Thoracic aorta (tissue), 2 donors: ENCODE measurements around the gene GTF3C2. TPM values are rescaled to one million over a fixed set of nuclear protein-coding genes. Genes with fewer than 3 reads are reported as not detected.

Source experiments
- ATAC-seq: fragments of 150-250 bp; one replicate; pipeline ENCODE4 v1.8.0; 2017; ENCODE audit warnings: low read depth; ENCODE audit not compliant: insufficient number of reproducible peaks, low FRiP score
- DNase-seq: peaks from one replicate; pipeline ENCODE4 v3.0.0-alpha.2; 2020; ENCODE audit warnings: low spot score
- H3K27ac ChIP-seq, 2 donors: fragments of 200-600 bp; sonication (generic); 1 replicate in 1 of 2; 2 replicates in 1 of 2; pipeline ENCODE4 v1.5.1; 2016; ENCODE audit warnings: mild to moderate bottlenecking in 2 of 2, moderate library complexity in 2 of 2
- H3K27me3 ChIP-seq: fragments of 200-600 bp; sonication (generic); replicated peaks from 2 replicates; pipeline ENCODE4 v1.6.0; 2016; ENCODE audit warnings: mild to moderate bottlenecking; ENCODE audit not compliant: insufficient read depth
- H3K36me3 ChIP-seq: fragments of 200-600 bp; sonication (generic); one replicate; pipeline ENCODE4 v1.5.1; 2016
- H3K4me1 ChIP-seq, 2 donors: fragments of 200-600 bp; sonication (generic); 1 replicate in 1 of 2; 2 replicates in 1 of 2; pipeline versions ENCODE4 v1.5.1 to v1.6.0; 2016; ENCODE audit warnings: low read depth in 2 of 2, mild to moderate bottlenecking in 1 of 2; ENCODE audit not compliant: control insufficient read depth in 1 of 2
- H3K4me3 ChIP-seq: fragments of 200-600 bp; sonication (generic); 2 replicates; pipeline ENCODE4 v1.5.1; 2016; ENCODE audit warnings: mild to moderate bottlenecking
- H3K9me3 ChIP-seq: fragments of 200-600 bp; sonication (generic); 2 replicates; pipeline ENCODE4 v1.5.1; 2016
- CTCF ChIP-seq: fragments of 200-600 bp; sonication (generic); IDR thresholded peaks from one replicate; pipeline ENCODE4 v1.5.1; 2019; ENCODE audit warnings: antibody characterized with exemption
- total RNA-seq, 2 donors: library from RNA; depleted of rRNA; stranded (reverse); fragments of >200 nt; gene quantifications; one replicate each; pipeline versions ENCODE4 v1.1.0 to v1.2.3, GENCODE V29; 2016

GTF3C2 gene
- total RNA-seq, 2 donors from 2014 or later = 56.6 to 58.8 TPM

DNA sequence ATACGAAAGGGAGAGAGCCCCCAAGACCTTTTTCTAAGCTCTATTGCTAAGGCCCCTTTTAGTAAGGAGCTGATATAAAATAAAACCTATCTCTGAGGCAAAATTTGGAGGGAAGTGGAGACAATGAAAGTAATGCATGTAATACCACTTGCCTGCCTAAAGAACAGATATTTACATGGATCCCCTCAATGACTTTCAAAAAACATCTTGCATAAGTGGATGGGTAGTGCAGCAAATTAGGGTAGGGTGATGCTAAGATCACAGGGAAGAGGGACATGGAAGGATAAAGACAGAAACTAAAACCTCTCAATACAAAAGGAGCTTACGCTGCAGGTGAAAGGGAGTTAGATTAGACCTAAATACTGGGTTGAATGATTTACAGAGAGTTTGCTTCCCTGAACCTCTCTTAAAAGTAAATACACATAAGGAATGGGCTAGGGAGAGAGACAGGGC is 22.8 kb upstream of the GTF3C2 start:
- Histone ChIP-seq H3K27me3 (no peaks in the 10 kb centered on the region), H3K27ac (peak overlapping the region; percentile 77 to 90), H3K4me3 (peak overlapping the region; percentile 72), H3K9me3 (no peaks in the 10 kb centered on the region), H3K4me1 (peaks cover 11 to 15% of the 10 kb centered on the region in 2 donors), H3K36me3 (peaks cover 48% of the 10 kb centered on the region)
- DNase-seq (no peak), ATAC-seq (no peak)
- TF ChIP-seq CTCF = no peak

GRCh38 chr2:27378809-27379290 is 22.3 kb upstream of the GTF3C2 start:
- ATAC-seq = no peak
- no peaks in the 10 kb centered on the region for H3K9me3 ChIP-seq
- H3K36me3 ChIP-seq = peaks cover 48% of the 10 kb centered on the region
- no peaks in the 10 kb centered on the region for H3K27me3 ChIP-seq
- DNase-seq = no peak
- no peak overlapping the region for H3K27ac ChIP-seq
- H3K4me1 ChIP-seq = peaks cover 11 to 15% of the 10 kb centered on the region in 2 donors
- no peak for TF ChIP-seq CTCF
- H3K4me3 ChIP-seq = no peak overlapping the region

GRCh38 chr2:27378096-27378808 is 21.7 kb upstream of the GTF3C2 start:
- DNase-seq (no peak), ATAC-seq (no peak)
- Histone ChIP-seq H3K27ac (no peak overlapping the region), H3K36me3 (peaks cover 48% of the 10 kb centered on the region), H3K4me3 (no peak overlapping the region), H3K4me1 (peaks cover 11 to 15% of the 10 kb centered on the region in 2 donors), H3K27me3 (no peaks in the 10 kb centered on the region), H3K9me3 (no peaks in the 10 kb centered on the region)
- no peak for TF ChIP-seq CTCF

GRCh38 chr2:27377618-27378095 is 21.1 kb upstream of the GTF3C2 start:
- no peak overlapping the region for H3K27ac ChIP-seq
- ATAC-seq (no peak), DNase-seq (no peak)
- TF ChIP-seq CTCF = no peak
- H3K4me3 ChIP-seq = no peak overlapping the region
- H3K27me3 ChIP-seq = no peaks in the 10 kb centered on the region
- H3K4me1 ChIP-seq = peaks cover 11 to 15% of the 10 kb centered on the region in 2 donors
- H3K9me3 ChIP-seq = no peaks in the 10 kb centered on the region
- peaks cover 48% of the 10 kb centered on the region for H3K36me3 ChIP-seq

- Histone ChIP-seq H3K4me3 (no peak overlapping the region), H3K9me3 (no peaks in the 10 kb centered on the region), H3K27me3 (no peaks in the 10 kb centered on the region), H3K4me1 (peaks cover 14 to 18% of the 10 kb centered on the region in 2 donors), H3K36me3 (peaks cover 48% of the 10 kb centered on the region), H3K27ac (no peak overlapping the region)
- DNase-seq (no peak), ATAC-seq (no peak)
- TF ChIP-seq CTCF = no peak
These were observed 20.5 kb upstream of the GTF3C2 start for GRCh38 chr2:27376866-27377617.
